HG03196 (cell line): Measurements from ENCODE around the gene ZMIZ1.

Experiments
- ATAC-seq: cut with Tn5 transposase; IDR thresholded peaks from one replicate; pipeline ENCODE4 v1.9.1; 2021; ENCODE audit not compliant: unreplicated experiment

ZMIZ1 gene

DNA sequence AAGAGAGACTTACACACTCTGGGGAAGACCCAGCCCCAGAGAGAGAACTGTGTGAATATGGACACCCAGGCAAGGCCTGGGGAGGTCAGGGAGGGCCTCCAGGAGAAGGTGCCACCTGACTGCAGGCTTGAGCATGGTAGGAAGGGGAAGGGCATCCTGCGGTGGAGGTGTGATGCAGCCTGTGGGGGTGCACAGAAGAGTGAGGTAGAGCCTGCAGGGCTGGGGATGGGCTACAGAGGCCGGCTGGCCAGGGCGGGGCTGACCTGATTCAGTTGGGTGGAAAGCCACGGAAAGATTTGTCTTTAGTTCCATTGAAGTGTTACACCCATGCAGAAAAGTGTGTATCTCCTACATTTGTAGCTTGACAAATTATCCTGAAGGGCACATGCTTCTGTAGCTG is 47.6 kb downstream of the ZMIZ1 start:
- peak; percentile 25 for ATAC-seq

DNA sequence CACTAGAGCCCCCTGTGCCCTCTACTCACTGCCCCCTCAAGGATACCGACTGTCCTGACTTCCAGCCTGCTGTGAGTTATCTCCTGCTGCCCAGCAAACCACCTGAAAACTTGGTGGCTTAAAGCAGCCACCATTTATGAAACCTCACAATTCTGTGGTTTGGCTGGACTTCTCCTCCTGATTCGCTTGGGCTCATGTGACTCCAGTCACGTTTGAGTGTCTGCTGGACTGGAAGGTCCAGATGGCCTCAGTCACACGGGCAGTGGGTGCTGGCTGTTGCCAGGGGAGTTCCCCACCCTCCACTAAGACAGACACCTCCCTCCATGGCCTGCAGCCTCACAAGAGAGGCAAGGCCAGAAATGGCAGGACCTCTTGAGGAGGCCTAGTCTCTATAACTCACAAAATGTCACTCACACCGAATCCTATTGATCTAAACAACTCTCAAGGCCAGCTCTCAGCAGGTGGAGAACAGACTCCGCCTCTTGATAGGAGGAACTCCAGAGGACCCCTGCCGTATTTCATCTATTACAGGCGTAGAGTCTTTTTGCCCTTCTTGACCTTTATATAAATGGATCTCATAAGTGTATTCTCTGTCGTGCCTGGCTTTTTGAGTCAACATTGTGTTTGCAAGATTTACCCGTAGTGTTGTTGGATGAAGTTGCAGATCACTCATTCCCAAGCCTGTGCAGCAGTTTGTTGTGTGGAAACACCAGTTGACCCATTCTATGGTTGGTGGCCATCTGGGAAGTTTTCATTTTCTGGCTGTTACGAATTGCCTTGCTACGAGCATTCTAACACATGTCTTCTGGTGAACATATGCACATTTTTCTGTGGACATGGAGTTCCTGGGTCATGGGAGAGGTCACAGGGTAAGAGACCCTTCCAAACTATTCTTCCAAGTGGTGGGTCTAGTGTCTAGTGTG is 48.3 kb downstream of the ZMIZ1 start:
- peak; percentile 74 for ATAC-seq

DNA sequence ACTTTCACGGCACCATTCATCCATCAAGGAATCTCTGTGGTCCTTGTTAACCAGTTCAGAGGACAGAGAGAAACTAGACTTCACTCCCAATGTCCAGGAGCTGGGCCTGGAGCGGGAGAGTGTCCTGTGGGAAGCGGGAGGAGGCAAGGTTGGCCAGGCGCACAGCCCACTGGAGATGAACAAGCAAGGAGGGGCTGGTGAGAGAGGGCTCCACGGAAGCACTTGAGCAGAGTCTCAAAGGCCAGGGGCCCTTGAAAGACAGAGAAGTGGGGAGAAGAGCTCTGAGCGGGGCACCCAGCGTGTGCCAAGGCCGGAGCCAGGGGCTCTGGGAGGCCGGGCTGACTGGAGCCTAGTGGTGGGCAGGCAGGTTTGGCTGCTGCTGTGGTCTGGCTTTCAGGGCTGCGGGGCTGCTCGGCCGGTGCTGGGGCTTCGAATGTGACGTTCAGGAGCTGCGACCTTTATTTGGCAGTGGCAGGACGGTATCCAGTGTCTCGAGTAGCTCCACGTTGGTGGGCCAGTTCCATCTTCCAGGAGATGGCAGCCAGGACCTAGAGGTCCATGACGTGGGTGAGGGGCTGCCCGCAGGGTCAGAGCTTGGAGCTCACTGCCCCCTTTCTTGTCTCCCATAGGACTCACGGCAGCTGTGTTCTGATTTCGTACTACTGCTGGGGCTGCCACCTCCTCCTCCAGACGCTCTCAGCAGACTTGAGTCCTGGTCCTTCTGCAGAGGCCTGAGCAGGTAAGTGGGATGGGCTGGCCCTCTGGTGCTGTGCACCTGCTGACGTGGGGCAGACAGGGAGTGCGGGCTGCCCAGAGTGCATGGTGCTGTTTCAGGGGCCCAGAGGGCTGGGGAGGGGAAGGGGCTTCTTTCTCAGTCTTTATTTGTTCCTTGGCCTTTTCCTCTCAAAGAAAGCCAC is 49.8 kb downstream of the ZMIZ1 start:
- no peak for ATAC-seq

DNA sequence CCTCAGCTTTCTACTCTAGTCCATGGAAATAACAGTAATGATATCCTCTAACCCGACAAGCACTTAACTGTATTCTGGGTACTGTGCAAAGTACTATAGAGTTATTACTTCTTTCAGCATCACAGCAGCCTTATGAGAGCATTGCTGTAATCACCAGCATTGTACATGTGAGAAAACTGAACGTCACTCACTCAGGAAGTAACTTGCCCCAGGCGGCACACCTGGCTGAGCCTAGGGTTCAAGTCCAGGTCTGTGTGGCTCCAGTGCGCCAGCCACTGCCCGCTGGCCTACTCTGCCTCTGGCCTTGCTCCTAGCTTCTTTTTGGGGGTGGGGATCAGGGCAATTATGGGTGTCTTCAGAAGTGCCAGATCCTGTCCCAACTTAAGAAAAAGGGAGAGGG is 50.5 kb downstream of the ZMIZ1 start:
- no peak for ATAC-seq

DNA sequence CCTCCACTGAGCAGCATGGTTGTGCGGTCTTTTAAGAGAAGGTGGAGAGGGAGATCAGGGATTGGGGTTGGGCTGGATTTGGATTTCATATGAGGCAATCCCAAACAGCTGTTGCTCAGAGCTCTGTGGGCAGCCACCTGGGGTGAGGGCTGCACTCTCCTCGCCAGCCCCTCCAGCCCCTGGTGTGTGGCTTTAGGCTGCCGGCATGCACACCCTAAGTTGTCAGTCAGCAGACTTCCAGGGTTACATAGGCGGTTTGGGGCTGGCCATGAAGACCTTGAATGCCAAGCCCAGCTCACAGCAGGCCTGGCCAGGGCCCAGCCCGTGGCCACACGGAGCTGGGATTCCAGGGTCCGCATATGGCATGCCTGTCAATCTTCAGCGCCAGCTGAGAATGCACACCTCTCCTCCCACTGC is 54.8 kb downstream of the ZMIZ1 start:
- no peak for ATAC-seq

DNA sequence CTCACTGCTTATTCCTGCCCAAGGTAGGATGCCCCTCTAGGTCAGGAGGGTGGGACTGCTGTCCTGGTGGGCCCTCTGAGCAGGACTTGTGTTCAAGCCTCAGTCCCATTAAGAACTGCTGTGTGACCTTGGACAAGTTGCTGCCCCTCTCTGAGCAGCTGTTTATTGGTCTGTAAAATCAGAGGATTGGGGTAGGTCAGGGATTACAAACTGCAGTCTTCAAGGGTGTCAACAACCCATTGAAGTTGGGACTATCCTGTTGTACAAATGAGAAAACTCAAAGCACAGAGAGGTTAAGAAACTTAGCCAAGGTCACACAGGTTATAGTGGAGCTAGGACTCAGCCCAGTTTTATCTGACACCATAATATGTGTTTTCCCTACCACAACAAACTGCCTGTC is 55.3 kb downstream of the ZMIZ1 start:
- no peak for ATAC-seq

DNA sequence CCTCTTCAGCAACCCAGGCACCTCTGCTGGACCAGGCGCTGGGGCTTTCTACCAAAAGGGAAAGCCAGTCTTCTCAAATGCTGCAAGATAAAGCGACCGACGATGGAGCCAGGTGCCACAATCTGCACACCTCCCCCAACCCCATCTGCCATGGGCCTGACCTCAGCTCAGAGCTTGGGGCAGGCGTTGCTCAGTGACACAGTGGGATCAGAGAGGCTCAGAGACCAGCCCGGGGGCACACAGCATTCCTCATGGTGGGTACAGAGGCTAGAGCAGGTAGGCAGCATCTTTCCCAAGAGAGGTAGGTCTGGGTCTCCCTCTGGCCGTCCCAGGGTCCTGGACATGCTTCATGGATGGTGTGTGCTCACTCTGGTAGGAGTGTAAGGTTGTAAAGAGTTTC is 56.3 kb downstream of the ZMIZ1 start:
- ATAC-seq, result no peak

DNA sequence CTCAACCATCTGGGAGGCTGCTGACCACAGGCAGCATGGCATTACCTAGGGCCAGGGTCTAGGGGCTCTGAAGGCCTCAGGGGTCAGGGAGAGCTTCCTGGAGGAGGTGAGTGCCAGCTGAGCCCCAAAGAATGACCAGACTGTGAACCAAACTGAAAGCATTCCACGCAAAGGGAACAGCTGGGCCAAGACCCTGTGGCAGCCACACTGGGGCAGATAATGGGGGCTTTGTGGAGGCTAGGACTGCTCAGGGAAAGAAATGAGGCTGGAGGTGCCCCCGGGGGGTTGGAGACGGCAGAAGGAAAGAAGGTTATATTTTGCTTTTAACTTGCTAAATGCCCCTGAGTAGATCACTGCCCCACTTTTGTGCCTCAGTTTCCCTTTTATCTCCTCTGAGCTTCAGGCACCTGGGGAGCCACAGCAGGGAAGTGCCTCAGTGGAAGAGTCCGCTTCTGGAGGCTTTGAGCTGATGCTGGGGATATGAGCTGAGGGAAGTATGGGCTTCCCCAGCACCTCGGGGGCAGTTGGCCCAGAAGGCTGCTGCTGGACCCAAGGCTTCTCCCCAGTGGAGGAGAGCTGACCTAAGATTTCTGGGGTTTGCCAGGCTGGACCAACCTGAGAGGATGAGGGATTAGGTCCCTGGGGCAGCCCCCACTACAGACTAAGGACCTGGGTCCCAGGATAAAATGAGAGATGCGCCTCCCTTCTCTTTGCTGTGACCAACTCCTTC is 57.8 kb downstream of the ZMIZ1 start:
- ATAC-seq, result no peak

DNA sequence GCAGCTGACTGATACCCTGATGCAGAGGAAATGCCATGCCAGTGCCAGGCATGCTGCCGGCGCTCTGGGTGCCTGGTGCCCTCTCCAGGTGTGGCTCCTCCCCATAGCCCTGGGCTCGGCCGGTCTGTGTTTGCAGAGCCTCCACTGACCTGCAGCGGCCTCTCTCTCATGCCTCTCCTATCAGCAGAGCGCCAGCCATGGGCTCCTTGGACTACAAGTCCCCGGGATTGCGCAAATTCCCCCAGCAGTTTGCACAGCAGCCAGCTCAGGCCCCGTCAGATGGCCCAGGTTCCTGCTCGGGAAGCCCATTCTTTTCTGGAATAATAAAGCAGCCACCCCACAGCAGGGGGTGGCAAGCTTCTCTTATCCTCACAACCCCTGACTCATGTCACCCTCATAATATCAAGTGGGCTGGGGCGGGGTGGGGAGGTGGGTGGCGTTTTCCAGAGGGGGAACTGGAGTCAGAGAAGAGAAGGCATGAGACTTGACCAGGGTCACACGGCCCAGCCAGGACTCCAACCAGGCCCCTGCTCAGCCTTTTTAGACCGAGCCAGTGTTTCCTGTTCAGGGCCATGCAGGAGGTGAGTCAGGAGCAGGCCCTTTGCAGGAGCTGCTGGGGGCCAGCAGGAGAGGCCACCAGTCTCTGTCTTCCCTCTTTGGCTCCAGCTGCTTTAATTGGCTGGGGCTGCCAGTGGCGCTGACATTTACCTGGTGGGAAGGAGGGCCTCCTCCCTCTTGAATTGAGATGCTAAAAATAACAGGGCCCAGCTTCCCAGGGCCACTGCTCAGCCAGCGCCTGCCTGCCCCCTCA is 58.6 kb downstream of the ZMIZ1 start:
- no peak for ATAC-seq

DNA sequence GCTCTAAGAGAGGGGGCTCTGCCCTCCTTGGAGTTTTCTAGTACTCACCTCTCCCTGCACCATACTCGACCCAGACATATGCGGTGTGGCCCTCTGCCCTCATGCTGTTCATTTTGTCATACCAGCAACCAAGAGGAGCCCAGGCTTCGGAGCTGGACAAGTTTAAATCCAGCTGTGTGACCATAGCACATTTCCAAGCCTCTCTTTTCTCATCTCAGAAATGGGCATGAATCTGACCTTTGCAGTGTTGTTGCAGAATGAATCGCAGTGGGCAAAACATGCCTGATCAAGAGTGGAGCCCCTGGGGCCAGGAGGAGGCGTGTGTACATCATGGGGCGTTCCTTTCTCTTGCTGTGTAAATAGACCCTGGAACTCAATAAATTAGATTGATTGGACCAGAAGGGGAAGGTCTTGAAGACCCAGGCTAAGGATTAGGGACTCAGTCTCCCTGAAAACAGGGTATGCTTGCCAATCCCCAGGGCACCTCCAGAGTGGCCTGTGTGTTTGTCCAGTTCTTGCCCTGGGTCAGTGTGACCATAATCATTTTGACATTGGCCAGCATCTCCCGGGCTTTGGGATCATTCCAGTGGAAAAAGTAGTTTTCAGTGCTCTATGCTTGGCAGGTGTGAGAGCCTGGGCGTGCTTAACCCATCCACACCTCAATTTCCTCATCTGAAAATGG is 59.6 kb downstream of the ZMIZ1 start:
- no peak for ATAC-seq

DNA sequence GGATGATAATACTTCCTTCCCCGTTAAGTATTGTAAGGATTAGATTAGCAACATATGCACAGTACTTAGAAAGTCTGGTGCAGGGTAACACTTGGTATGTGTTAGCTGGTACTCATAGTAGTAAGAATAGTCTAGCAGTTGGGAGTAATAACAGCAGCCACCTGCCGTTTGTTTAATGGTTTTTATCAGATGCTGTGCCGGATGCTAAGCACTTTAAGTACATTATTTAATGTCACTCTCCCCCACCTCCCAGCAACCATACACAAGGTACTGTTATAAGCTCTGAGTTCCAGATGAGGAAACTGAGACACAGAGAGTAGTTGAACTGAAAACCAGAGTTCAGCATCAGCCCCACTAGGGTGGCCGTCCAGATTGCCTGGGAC is 60.1 kb downstream of the ZMIZ1 start:
- ATAC-seq, result no peak

DNA sequence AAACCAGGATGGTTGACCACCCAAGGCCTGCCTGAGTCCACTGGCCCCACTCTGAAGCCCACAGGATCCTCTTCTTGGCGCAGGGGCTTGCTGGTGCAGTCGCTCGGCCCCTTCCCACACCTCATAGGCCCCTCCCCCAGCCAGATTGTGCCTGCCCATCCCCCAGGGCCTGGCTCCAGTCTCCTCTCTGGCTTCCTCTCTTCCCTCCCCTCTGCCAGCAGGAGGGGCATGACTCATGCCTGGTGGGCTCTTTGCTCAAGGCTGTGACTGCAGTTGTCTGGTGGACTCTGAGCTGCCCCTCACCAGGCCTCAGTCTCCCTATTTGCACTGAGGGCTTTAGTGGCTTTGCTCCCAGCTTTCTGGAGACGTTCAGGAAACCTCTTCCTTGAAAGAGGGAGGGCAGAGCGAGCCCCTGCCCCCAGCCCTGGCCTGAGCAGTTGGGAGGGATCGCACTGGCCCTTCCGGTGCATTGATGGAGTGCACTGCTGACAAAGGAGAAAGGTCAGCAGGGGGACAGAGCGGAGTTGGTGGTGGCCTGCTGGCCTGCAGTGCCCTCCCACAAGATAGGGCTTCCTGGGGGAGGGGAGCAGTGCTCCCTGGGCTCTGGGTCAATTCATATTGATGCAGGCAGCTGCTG is 60.7 kb downstream of the ZMIZ1 start:
- no peak for ATAC-seq

DNA sequence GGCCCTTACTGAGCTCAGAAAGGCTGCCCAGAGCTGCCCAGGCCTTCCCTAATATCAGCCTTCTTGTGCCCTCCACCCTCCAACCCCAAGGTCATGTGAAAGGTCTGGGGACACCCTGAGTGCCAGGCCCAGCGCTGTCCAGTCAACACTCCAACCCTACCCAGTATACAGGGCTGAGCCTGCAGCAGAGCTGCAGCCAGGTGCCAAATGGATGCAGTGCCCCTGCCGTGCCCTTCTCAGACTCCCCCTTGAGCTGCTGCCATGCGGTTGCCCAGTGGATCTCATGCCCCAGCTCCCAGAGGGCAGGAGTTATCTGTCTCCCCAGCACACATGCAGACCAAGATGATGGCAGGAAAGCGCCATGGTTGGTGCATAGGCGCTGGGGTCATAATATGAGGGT is 61.5 kb downstream of the ZMIZ1 start:
- ATAC-seq, result no peak

DNA sequence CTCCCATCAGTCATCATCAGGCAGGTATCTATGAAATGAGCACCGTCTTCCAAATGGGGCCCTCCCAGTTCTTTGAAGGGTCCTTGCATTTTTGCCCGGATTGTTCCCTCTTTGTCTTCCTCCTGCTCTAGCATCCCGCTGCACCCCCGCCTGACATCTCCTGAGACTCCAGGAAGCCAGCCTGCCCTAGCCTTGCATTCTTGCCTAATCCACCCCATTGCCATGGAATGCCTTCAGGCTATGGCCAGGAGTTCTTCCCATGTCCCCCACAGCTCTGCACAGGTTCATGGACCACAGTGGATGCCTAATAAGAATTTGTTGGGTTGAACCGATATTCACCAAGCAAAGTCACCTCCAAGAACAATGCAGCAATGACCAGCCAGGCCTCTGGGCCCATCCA is 62.1 kb downstream of the ZMIZ1 start:
- ATAC-seq, result no peak

DNA sequence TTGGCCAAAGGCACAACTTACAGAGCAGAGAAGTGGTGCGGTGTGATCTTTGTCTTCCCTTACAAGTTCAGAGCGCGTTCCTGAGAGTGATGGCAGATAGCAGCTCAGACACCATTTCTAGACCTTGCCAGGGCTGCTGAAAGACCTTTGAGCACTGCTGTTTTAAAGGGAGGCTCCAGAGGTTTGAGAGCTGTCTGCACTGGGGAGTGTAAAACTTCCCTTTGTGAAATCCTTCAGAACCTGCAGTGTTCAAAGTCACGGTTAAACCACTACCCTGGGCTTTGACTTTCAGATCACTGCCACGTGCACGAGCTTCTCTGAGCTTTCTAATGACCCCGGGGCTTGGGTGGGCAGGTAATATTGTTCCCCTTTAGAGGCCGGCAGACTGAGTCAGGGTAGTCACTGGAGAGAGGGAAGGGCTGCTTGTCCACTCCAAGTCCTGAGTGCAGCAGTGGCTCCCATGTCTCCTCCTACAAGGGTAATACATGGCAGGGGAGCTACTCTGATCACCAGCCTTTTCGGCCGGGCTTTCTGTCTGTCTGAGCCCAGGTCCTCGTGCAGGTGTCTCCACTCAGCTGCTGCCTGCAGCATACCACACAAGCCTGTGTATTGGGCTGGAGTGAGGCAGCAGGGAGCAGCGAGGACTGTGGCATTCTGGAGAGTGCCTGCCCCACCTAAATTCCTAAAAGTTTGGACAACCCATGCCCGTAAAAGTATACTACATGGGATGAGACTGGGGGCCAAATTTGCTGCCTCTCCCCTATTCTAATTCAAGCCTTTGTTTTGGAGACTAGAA is 63.3 kb downstream of the ZMIZ1 start:
- no peak for ATAC-seq

DNA sequence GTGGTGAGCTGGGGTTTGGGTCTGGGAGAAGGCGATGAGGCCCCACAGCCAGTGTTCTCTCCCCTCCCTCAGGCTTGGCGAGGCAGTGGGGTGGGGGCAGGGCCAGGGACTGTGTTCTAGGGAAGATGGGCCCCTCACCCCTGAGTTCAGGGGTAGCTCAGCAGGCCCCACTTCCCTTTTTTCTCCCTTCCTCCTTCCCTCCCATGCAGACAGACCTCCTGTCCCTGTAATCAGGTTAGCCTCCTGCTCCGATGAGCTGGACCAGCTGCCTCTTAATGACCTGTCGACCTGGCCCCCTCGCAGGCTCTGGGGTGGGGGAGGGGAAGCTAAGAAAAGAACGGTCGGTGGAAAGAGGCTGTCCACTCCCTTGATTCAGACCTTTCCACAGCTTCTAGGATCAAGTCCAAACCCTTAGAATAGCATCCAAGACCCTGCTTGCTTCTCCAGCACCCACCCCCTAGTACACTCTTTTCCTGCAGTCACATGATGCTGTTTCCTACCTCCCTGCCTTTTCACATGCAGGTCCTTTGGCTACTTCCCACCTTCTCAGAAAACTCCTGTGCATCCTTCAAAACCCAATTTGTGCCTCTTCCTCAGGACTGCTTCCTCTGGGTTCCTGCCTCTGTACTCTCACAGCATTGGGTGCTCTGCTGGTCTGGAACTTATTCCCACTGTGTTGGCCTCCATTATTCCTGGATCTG is 64.1 kb downstream of the ZMIZ1 start:
- no peak for ATAC-seq

DNA sequence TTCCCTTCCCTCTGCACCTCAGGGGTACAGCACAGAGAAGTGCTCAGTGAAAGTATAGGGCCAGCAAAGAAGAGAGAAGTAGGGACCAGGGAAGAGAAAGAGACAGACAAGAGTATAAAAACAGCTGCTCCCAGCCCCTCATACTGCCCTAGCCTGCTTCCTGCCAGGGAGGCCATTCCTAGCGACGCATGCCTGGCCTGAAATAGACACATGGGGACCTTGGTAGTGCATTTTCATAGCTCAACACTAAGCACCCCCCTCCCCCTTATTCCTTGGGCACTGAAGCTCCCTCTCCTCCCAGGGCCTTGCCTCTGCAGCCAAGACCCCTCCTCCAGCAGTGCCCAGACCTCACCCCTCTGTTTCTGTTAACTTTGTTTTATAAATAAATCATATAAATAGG is 64.7 kb downstream of the ZMIZ1 start:
- no peak for ATAC-seq

DNA sequence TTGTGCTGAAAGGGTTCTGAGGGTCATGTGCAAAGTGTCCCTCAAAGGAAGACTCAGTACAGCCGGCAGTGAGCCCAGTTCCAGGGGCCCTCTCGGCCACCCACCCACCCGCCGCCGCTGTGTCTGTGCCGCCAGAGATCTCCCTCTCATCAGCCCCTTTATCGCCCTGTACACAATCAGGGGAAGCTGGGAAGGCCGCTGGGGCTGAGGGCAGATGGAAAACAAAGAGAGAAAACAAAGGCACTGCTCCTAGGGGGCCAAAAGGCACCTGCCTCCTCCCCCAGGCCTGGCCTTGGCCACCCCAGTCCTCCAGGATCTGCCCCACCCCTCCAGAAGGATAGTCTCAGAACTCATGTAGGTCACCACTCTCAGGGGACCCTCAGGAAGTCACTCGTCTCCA is 67.0 kb downstream of the ZMIZ1 start:
- ATAC-seq, result no peak
